Subcutaneous abdominal adipose tissue (tissue), 5 donors: ENCODE measurements around the gene BET1L.

Experiments
- H3K27ac ChIP-seq: one replicate; pipeline ENCODE4 v1.7.0; 2013; ENCODE audit warnings: low read depth, mild to moderate bottlenecking, inconsistent platforms, low read length, moderate library complexity
- H3K27me3 ChIP-seq, 5 donors: one replicate each; pipeline ENCODE4 v1.7.0; 2013; ENCODE audit warnings: low read length in 5 of 5, inconsistent platforms in 1 of 5; ENCODE audit not compliant: control insufficient read depth in 5 of 5, insufficient read depth in 4 of 5
- H3K36me3 ChIP-seq, 5 donors: one replicate each; pipeline ENCODE4 v1.7.0; 2013; ENCODE audit warnings: low read length in 5 of 5; ENCODE audit not compliant: control insufficient read depth in 5 of 5, insufficient read depth in 5 of 5
- H3K4me1 ChIP-seq, 5 donors: one replicate each; pipeline ENCODE4 v1.7.0; 2013; ENCODE audit warnings: low read length in 5 of 5, mild to moderate bottlenecking in 3 of 5, moderate library complexity in 1 of 5; ENCODE audit not compliant: control insufficient read depth in 5 of 5, insufficient read depth in 5 of 5
- H3K4me3 ChIP-seq, 5 donors: one replicate each; pipeline ENCODE4 v1.7.0; 2013; ENCODE audit warnings: low read length in 5 of 5, low read depth in 1 of 5
- H3K9ac ChIP-seq, 5 donors: one replicate each; pipeline ENCODE4 v1.7.0; 2013; ENCODE audit warnings: low read length in 5 of 5, mild to moderate bottlenecking in 4 of 5, moderate library complexity in 3 of 5
- H3K9me3 ChIP-seq, 5 donors: one replicate each; pipeline ENCODE4 v1.7.0; 2013; ENCODE audit warnings: low read length in 5 of 5; ENCODE audit not compliant: control insufficient read depth in 5 of 5
- donor health status: healthy.
- donor health status: healthy.
- donor health status: healthy.
- donor health status: healthy.
- donor health status: healthy.

Gene BET1L

DNA sequence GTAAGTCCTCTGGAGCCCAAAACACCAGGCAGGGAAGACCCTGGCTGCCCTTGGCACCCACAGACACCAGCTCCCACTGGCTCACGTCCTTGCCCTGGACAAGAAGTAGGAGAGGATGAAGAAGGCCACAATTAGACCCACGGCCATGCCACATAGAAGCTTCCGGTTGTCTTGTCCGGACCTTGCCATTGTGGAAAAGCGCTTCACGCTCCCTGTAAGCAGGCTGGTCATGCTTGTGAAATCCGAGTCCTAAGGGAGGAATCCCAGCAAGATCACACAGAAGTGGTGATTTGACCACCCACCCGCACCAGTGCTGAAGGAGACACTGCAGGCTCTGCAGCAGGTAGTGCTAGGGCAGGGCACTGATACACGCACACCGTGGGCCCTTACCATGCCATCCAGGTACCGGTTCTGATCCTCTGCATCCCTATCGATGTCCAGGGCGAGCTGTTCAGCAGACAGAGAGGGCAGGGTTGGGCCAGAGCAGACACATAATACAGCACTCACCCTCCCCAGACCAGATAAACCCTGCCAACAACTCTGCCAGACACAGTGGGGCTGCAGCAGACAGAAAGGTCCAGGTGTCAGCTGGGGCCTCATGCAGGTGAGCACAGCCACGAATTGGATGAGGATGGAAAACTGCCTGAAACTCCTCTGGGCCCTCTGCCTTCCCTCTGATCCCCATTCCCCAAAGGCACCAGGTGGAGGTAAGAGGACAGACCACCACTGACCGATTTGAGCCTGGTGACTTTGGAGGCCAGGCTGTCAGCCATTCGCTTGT, 1.8 kb downstream of the BET1L start:
- Histone ChIP-seq H3K36me3 (peaks cover 0 to 50% (median 44%) of the 10 kb centered on the region in 5 donors), H3K4me3 (peak overlapping the region; percentile 79 to 97 (median 91)), H3K9ac (peak overlapping the region in 2 of 5 donors; percentile 10 to 97)

DNA sequence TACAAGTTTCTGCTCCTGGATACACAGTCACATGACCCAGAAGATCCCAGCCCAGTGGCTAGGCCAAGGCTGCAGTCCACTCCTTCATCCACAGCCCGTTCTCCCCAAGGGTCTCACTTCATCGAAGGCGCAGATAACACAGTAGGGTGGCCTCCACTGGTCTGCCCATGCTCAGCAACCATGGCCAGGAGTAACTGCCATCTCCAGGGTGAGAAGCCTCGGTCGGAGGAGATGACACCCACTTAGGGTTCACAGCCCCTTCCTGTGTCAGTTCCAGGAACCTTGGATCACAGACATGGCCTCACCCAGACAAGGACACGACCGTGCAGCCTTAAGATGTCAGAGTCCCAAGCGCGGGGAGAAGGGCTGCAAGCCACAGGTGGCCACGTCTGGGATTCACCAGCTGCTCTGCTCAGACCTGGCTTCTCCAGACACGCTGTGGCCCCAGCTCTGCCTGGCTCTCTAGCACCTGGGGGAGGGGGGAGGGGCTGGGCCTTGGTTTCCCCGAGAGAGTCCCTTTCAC, 2.6 kb downstream of the BET1L start:
- H3K9ac ChIP-seq: peak overlapping the region in 2 of 5 donors; percentile 23 to 51
- peaks cover 0 to 2% (median 0%) of the 10 kb centered on the region in 5 donors for H3K27me3 ChIP-seq
- H3K4me3 ChIP-seq: no peak overlapping the region
- peaks cover 0 to 45% (median 37%) of the 10 kb centered on the region in 5 donors for H3K36me3 ChIP-seq
- peaks cover 21 to 58% (median 49%) of the 10 kb centered on the region in 5 donors for H3K4me1 ChIP-seq
- no peaks in the 10 kb centered on the region for H3K9me3 ChIP-seq
- H3K27ac ChIP-seq: no peak overlapping the region

More for the DNA sequence above, 1.8 kb downstream of the BET1L start:
- Histone ChIP-seq H3K27me3 (peaks cover 0 to 2% (median 0%) of the 10 kb centered on the region in 5 donors), H3K27ac (no peak overlapping the region), H3K9me3 (no peaks in the 10 kb centered on the region), H3K4me1 (peaks cover 28 to 65% (median 57%) of the 10 kb centered on the region in 5 donors)

DNA sequence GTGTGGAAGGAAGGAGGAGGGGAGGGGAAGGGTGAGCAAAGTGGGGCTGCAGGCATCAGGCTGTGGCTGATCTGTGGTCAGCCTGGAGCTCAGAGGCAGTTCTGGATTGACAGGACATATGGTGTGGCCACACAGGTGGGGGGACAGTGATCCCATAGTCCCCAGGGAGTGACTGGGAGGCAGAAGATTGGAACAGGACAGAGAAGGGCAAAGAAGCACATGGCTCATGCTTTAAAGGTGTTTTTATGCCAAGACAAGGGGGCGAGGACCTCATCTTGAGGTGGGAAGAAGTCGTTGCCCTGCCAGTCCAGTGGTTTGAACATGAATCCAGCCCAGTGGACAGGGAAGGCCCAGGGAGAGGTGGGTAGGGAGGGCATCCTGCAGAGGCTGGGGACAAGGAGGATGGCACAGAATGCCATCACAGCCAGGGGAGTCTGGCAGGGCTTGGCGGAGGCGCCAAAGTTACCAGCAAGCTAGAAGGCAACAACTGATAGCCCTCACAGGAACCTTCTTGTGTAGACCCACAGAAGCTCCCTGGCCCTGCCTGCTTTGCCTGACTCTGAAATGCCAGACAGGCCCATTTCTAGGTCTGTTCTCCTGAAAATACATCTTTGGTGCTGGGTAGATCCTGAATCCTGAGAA, 3.1 kb downstream of the BET1L start:
- H3K4me3 ChIP-seq: no peak overlapping the region
- H3K36me3 ChIP-seq: peaks cover 0 to 44% (median 34%) of the 10 kb centered on the region in 5 donors
- H3K4me1 ChIP-seq: peaks cover 16 to 52% (median 43%) of the 10 kb centered on the region in 5 donors
- H3K9me3 ChIP-seq: no peaks in the 10 kb centered on the region
- peak overlapping the region in 1 of 5 donors; percentile 51 for H3K9ac ChIP-seq
- peaks cover 0 to 2% (median 0%) of the 10 kb centered on the region in 5 donors for H3K27me3 ChIP-seq
- H3K27ac ChIP-seq: no peak overlapping the region

DNA sequence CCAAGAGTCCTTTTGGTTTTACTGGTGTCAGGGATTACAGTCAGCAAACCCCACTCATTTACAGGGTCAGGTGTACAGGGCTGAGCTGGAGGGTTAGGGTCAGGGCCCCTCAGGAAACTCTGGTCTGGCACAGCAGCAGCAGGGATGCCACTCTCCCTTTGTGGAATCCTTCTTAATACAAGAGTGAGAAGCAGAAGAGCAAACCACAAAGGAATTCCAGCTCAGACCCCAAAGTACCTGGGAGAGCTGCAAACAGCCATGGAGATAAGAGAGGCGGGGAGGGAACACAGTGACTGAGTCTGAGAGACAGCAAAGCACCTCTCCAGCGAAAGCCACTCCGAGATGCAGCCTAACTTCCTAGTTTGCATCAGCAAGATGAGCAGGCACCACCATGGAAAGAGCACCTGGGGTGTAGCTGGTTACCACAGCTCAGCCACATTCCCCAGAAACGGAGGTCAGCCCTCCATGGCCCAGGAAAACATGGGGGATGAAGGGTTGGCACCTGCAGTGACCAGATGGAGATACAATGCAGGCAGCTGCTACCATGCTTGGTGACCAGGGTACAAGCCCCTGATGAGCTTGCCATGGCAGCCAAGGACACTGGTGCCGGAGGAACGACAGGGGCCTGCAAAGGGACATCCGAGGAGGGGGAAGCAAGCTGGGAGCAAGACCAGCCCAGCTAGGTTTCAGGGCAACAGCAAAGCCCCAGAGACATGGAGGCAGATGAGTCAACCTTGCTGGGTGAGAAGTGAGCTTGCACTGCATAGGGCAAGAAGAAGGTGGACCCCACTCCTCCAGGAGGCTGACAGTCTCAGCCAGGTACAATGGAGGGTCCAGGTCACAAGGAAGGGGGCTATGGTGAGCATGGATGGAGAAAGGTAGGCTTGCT, 3.9 kb downstream of the BET1L start:
- Histone ChIP-seq H3K36me3 (peaks cover 0 to 44% (median 34%) of the 10 kb centered on the region in 5 donors), H3K27me3 (peaks cover 0 to 2% (median 0%) of the 10 kb centered on the region in 5 donors), H3K9me3 (no peaks in the 10 kb centered on the region), H3K4me3 (no peak overlapping the region), H3K9ac (peak overlapping the region in 1 of 5 donors; percentile 0), H3K4me1 (peaks cover 16 to 48% (median 40%) of the 10 kb centered on the region in 5 donors), H3K27ac (no peak overlapping the region)

DNA sequence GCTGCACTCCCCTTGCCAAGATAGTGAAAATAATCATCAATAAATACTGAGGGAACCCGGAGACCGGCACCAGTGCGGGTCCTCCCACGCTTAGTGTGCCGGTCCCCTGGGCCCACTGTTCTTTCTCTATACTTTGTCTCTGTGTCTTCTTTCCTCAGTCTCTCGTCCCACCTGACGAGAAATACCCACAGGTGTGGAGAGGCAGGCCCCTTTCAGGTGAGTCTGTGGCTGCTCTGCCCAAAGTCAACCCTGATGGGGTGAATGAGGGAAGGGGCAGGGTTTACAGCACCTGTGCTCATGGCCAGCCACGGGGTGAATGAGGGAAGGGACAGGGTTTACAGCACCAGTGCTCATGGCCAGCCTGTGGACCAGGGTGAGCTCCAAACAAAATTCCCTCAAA, 4.7 kb downstream of the BET1L start:
- H3K9me3 ChIP-seq: no peaks in the 10 kb centered on the region
- H3K27ac ChIP-seq: no peak overlapping the region
- peaks cover 0 to 2% (median 0%) of the 10 kb centered on the region in 5 donors for H3K27me3 ChIP-seq
- no peak overlapping the region for H3K9ac ChIP-seq
- H3K4me1 ChIP-seq: peaks cover 14 to 40% (median 33%) of the 10 kb centered on the region in 5 donors
- H3K4me3 ChIP-seq: no peak overlapping the region
- peaks cover 0 to 44% (median 34%) of the 10 kb centered on the region in 5 donors for H3K36me3 ChIP-seq

DNA sequence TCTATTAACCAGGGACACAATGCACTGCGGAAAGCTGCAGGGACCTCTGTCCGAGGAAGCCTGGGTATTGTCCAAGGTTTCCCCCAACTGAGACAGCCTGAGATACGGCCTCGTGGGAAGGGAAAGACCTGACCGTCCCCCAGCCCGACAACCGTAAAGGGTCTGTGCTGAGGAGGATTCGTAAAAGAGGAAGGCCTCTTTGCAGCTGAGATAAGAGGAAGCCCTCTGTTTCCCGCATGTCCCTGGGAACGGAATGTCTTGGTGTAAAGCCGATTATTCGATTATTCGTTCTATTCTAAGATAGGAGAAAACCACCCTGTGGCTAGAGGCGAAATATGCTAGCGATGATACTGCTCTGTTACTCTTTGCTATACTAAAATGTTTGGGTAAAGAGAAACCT, 5.2 kb downstream of the BET1L start:
- Histone ChIP-seq H3K27ac (no peak overlapping the region), H3K36me3 (peaks cover 0 to 44% (median 34%) of the 10 kb centered on the region in 5 donors), H3K9me3 (no peaks in the 10 kb centered on the region), H3K4me1 (peaks cover 12 to 40% (median 33%) of the 10 kb centered on the region in 5 donors), H3K27me3 (no peaks in the 10 kb centered on the region), H3K4me3 (no peak overlapping the region), H3K9ac (no peak overlapping the region)

DNA sequence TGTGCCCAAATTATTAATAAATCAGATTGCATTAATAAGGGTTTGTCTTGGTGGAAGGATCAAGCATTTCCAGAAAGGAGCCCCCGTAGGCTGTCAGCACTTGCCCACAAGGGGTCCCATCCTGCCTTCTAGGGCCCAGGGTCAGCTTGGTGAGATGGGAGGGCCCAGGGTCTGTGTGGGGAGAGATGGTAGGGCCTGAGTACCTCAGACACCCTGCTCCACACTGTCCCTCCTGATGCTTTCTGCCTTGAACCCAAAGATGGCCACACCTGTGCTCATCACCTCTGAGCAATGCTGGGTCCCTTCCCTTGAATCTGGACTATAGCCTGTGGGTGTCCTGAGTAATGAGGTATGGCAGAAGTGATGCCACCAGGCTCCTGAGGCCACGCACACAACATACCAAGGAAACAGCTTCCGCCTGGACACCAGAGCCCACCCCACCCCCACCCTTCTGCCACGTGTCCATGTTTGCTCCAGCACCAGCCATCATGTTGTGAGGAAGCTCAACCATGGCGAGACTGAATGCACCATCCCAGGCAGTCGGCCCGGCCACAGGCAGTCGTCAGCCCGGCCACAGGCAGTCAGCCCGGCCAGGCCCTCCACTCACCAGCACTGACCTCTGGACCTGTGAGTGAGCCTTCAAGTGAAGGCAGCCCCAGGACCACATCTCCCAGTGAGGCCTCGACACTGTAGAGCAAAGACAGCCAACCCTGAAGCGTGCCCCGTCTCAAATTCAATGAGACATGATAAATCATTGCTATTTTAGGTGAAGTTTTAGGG, 6.8 kb downstream of the BET1L start:
- Histone ChIP-seq H3K4me1 (peaks cover 2 to 25% (median 19%) of the 10 kb centered on the region in 5 donors), H3K27ac (no peak overlapping the region), H3K9ac (no peak overlapping the region), H3K4me3 (no peak overlapping the region), H3K9me3 (no peaks in the 10 kb centered on the region), H3K36me3 (peaks cover 0 to 41% (median 30%) of the 10 kb centered on the region in 5 donors), H3K27me3 (no peaks in the 10 kb centered on the region)

DNA sequence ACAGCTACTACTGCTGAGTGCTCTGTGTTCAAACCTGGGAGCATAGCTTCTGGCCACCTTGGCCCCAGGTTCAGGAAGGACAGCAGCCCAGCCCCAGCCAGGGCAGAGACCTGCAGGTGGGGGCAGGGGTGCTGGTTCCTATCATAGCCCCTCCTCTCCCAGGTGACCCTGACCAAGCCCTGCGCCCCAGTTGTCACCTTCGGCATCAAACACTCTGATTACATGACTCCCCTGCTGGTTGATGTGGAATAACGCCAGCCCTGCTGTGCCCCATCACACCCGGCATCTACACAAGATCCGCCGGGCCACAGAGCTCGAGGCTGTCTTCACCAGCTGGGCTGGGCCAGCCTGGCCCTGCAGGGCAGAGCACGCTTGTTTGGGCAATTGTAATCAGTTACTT, 7.4 kb downstream of the BET1L start:
- Histone ChIP-seq H3K4me3 (no peak overlapping the region), H3K4me1 (peaks cover 0 to 19% (median 13%) of the 10 kb centered on the region in 5 donors), H3K27ac (no peak overlapping the region), H3K9ac (no peak overlapping the region), H3K9me3 (no peaks in the 10 kb centered on the region), H3K27me3 (no peaks in the 10 kb centered on the region), H3K36me3 (peaks cover 0 to 37% (median 25%) of the 10 kb centered on the region in 5 donors)
